Vagina (tissue), 2 donors: ENCODE results near the gene PARVA. TPM values are rescaled to one million over a fixed set of nuclear protein-coding genes. Genes with fewer than 3 reads are reported as not detected.

Experiments used
- DNase-seq, 2 donors: peaks; one replicate each; pipeline ENCODE4 v3.0.0-alpha.2; 2017; ENCODE audit errors: extremely low spot score in 2 of 2
- H3K27ac ChIP-seq: fragments of 200-600 bp; sonication (generic); one replicate; pipeline ENCODE4 v1.5.1; 2019
- H3K27me3 ChIP-seq: fragments of 200-600 bp; sonication (generic); one replicate; pipeline ENCODE4 v1.5.1; 2019
- H3K36me3 ChIP-seq, 2 donors: fragments of 200-600 bp; sonication (generic); one replicate each; pipeline ENCODE4 v1.5.1; 2017 to 2019
- H3K4me1 ChIP-seq: fragments of 200-600 bp; sonication (generic); one replicate; pipeline ENCODE4 v1.5.1; 2019
- H3K4me3 ChIP-seq, 2 donors: fragments of 200-600 bp; sonication (generic); 1 replicate in 1 of 2; 2 replicates in 1 of 2; pipeline ENCODE4 v1.5.1; 2016 to 2019
- H3K9me3 ChIP-seq: fragments of 200-600 bp; sonication (generic); one replicate; pipeline ENCODE4 v1.5.1; 2019
- CTCF ChIP-seq, 3 experiments: fragments of 450-650 bp in 2 of 3; fragments of 200-600 bp in 1 of 3; sonication (generic) in 1 of 3; IDR thresholded peaks; one replicate each; pipeline ENCODE4 v1.5.1; 2017 to 2019; ENCODE audit warnings: antibody characterized with exemption in 3 of 3, mild to moderate bottlenecking in 2 of 3, moderate library complexity in 2 of 3
- POLR2A ChIP-seq, 2 donors: fragments of 450-650 bp; IDR thresholded peaks; one replicate each; pipeline ENCODE4 v1.6.1; 2017; ENCODE audit warnings: antibody characterized with exemption in 2 of 2, mild to moderate bottlenecking in 2 of 2, moderate library complexity in 2 of 2
- POLR2AphosphoS5 ChIP-seq, 2 donors: sonication (generic); formaldehyde crosslinking; IDR thresholded peaks; one replicate each; pipeline ENCODE4 v1.9.0; 2017; ENCODE audit warnings: antibody characterized with exemption in 2 of 2, mild to moderate bottlenecking in 2 of 2, low read depth in 1 of 2; ENCODE audit not compliant: insufficient read depth in 1 of 2
- intact Hi-C: fragments of 100-400 bp; cut with DNase I; formaldehyde crosslinking; loops from one replicate; pipeline ENCODE4 v1.15.1; 2023
- total RNA-seq: library from RNA; depleted of rRNA; stranded (reverse); fragments of >200 nt; gene quantifications from one replicate; pipeline ENCODE4 v1.2.3, GENCODE V29; 2016

Gene PARVA
- total RNA-seq, 1 donor from 2014 or later: 51.1 TPM

GRCh38 chr11:12560362-12560761, 183.0 kb downstream of the PARVA start:
- H3K4me3 ChIP-seq: no peak overlapping the region
- no peaks in the 10 kb centered on the region for H3K27me3 ChIP-seq
- no peak overlapping the region for H3K27ac ChIP-seq
- TF ChIP-seq POLR2AphosphoS5 (IDR thresholded peaks at IDR 0.05; ENCODE audit: insufficient read depth in 1 of 2, low read depth in 1 of 2) (no peak), CTCF (IDR thresholded peaks at IDR 0.05) (no peak), POLR2A (IDR thresholded peaks at IDR 0.05) (no peak)
- peaks cover 23% of the 10 kb centered on the region for H3K4me1 ChIP-seq
- H3K9me3 ChIP-seq: no peaks in the 10 kb centered on the region
- no peak for DNase-seq
- intact Hi-C loops: no loop called here
- no peaks in the 10 kb centered on the region for H3K36me3 ChIP-seq

- no peaks in the 10 kb centered on the region for H3K9me3 ChIP-seq
- no peaks in the 10 kb centered on the region for H3K36me3 ChIP-seq
- TF ChIP-seq POLR2A (IDR thresholded peaks at IDR 0.05) (no peak), CTCF (IDR thresholded peaks at IDR 0.05) (no peak), POLR2AphosphoS5 (IDR thresholded peaks at IDR 0.05; ENCODE audit: insufficient read depth in 1 of 2, low read depth in 1 of 2) (no peak)
- no peak overlapping the region for H3K27ac ChIP-seq
- peaks cover 19% of the 10 kb centered on the region for H3K4me1 ChIP-seq
- intact Hi-C loops: no loop called here
- no peak overlapping the region for H3K4me3 ChIP-seq
- no peaks in the 10 kb centered on the region for H3K27me3 ChIP-seq
- DNase-seq: no peak
Measured at GRCh38 chr11:12560861-12561260, 183.5 kb downstream of the PARVA start.

- Histone ChIP-seq H3K27ac (no peak overlapping the region), H3K9me3 (no peaks in the 10 kb centered on the region), H3K27me3 (no peaks in the 10 kb centered on the region), H3K4me3 (no peak overlapping the region), H3K36me3 (no peaks in the 10 kb centered on the region), H3K4me1 (no peaks in the 10 kb centered on the region)
- no peak for TF ChIP-seq POLR2AphosphoS5 (IDR thresholded peaks at IDR 0.05; ENCODE audit: insufficient read depth in 1 of 2, low read depth in 1 of 2)
- TF ChIP-seq CTCF (IDR thresholded peaks at IDR 0.05): no peak
- TF ChIP-seq POLR2A (IDR thresholded peaks at IDR 0.05): no peak
- intact Hi-C loops: no loop called here
- DNase-seq: no peak
Measured at GRCh38 chr11:12564012-12564411, 186.6 kb downstream of the PARVA start.

- Histone ChIP-seq H3K4me1 (no peaks in the 10 kb centered on the region), H3K9me3 (no peaks in the 10 kb centered on the region), H3K27ac (no peak overlapping the region), H3K4me3 (no peak overlapping the region), H3K27me3 (no peaks in the 10 kb centered on the region), H3K36me3 (no peaks in the 10 kb centered on the region)
- no peak for TF ChIP-seq POLR2AphosphoS5 (IDR thresholded peaks at IDR 0.05; ENCODE audit: insufficient read depth in 1 of 2, low read depth in 1 of 2)
- TF ChIP-seq CTCF (IDR thresholded peaks at IDR 0.05): no peak
- TF ChIP-seq POLR2A (IDR thresholded peaks at IDR 0.05): no peak
- intact Hi-C loops: no loop called here
- DNase-seq: no peak
Measured at GRCh38 chr11:12565406-12565805, 188.0 kb downstream of the PARVA start.

- intact Hi-C loops: no loop called here
- TF ChIP-seq POLR2A (IDR thresholded peaks at IDR 0.05) (no peak), CTCF (IDR thresholded peaks at IDR 0.05) (no peak), POLR2AphosphoS5 (IDR thresholded peaks at IDR 0.05; ENCODE audit: insufficient read depth in 1 of 2, low read depth in 1 of 2) (no peak)
- no peak for DNase-seq
Measured at GRCh38 chr11:12567746-12568460, 190.5 kb downstream of the PARVA start.

More at GRCh38 chr11:12567746-12568460, 190.5 kb downstream of the PARVA start:
- no peaks in the 10 kb centered on the region for H3K9me3 ChIP-seq
- no peaks in the 10 kb centered on the region for H3K27me3 ChIP-seq
- no peaks in the 10 kb centered on the region for H3K36me3 ChIP-seq
- H3K27ac ChIP-seq: no peak overlapping the region
- H3K4me3 ChIP-seq: no peak overlapping the region
- H3K4me1 ChIP-seq: no peaks in the 10 kb centered on the region
